Measurements from ENCODE around the gene LYZL1.

- TF ChIP-seq, protein P1, sequence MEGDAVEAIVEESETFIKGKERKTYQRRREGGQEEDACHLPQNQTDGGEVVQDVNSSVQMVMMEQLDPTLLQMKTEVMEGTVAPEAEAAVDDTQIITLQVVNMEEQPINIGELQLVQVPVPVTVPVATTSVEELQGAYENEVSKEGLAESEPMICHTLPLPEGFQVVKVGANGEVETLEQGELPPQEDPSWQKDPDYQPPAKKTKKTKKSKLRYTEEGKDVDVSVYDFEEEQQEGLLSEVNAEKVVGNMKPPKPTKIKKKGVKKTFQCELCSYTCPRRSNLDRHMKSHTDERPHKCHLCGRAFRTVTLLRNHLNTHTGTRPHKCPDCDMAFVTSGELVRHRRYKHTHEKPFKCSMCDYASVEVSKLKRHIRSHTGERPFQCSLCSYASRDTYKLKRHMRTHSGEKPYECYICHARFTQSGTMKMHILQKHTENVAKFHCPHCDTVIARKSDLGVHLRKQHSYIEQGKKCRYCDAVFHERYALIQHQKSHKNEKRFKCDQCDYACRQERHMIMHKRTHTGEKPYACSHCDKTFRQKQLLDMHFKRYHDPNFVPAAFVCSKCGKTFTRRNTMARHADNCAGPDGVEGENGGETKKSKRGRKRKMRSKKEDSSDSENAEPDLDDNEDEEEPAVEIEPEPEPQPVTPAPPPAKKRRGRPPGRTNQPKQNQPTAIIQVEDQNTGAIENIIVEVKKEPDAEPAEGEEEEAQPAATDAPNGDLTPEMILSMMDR (IDR thresholded peaks at IDR 0.05) = no peak
- TF ChIP-seq POLR2A (IDR thresholded peaks at IDR 0.05) = no peak
Measured at GRCh38 chr10:29353887-29354561, 65.2 kb downstream of the LYZL1 start.

All from testis (tissue), 2 donors.